ENCODE measurements around the gene METRNL.
"Not testable (repeated sequence)": the region's sequence is repeated elsewhere in the genome, so short reads cannot be mapped to it uniquely, and the experiment has no call there.

Gene METRNL

DNA sequence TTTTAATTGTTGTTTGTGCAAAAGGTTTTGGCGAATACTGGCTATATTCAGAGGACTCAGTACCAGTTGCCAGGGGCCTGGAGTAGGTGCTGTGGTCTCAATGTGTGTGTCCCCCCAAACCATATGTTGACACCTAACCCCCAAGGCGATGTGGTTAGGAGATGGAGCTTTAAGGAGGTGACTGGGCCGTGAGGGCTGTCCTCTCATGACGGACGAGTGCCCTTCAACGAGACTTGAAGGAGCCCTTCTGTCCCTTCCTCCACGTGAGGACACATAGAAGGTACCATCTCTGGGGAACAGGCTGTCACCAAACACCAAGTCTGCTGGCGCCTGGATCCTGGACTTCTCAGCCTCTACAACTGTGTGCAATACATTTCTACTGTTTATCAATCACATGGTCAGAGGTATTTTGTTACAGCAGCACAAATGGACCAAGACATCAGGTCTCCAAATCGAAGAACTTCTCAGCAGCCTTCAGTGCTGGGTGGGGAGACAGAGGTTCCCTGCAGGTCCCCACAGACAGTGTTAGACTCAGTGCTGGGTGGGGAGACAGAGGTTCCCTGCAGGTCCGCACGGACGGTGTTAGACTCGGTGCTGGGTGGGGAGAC lies 24.8 kb upstream of the METRNL start:
- no peaks in the 10 kb centered on the region for H3K36me3 ChIP-seq
- DNase-seq, result no peak
- H3K27ac ChIP-seq, result no peak overlapping the region
- no peaks in the 10 kb centered on the region for H3K9me3 ChIP-seq (ENCODE audit: severe bottlenecking)
- TF ChIP-seq, protein P1, sequence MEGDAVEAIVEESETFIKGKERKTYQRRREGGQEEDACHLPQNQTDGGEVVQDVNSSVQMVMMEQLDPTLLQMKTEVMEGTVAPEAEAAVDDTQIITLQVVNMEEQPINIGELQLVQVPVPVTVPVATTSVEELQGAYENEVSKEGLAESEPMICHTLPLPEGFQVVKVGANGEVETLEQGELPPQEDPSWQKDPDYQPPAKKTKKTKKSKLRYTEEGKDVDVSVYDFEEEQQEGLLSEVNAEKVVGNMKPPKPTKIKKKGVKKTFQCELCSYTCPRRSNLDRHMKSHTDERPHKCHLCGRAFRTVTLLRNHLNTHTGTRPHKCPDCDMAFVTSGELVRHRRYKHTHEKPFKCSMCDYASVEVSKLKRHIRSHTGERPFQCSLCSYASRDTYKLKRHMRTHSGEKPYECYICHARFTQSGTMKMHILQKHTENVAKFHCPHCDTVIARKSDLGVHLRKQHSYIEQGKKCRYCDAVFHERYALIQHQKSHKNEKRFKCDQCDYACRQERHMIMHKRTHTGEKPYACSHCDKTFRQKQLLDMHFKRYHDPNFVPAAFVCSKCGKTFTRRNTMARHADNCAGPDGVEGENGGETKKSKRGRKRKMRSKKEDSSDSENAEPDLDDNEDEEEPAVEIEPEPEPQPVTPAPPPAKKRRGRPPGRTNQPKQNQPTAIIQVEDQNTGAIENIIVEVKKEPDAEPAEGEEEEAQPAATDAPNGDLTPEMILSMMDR (IDR thresholded peaks at IDR 0.05; ENCODE audit: low read depth, low read length), result no peak
- no peak overlapping the region for H3K4me3 ChIP-seq (ENCODE audit: low read depth, low read length)
- no peaks in the 10 kb centered on the region for H3K27me3 ChIP-seq (ENCODE audit: insufficient read depth, low read depth, severe bottlenecking)

DNA sequence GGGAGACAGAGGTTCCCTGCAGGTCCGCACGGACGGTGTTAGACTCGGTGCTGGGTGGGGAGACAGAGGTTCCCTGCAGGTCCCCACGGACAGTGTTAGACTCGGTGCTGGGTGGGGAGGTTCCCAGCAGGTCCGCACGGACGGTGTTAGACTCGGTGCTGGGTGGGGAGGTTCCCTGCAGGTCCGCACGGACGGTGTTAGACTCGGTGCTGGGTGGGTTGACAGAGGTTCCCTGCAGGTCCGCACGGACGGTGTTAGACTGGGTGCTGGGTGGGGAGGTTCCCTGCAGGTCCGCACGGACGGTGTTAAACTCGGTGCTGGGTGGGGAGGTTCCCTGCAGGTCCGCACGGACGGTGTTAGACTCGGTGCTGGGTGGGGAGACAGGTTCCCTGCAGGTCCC lies 24.2 kb upstream of the METRNL start:
- H3K9me3 ChIP-seq (ENCODE audit: severe bottlenecking); DNase-seq; H3K4me3 ChIP-seq (ENCODE audit: low read depth, low read length); H3K27ac ChIP-seq; H3K27me3 ChIP-seq (ENCODE audit: insufficient read depth, low read depth, severe bottlenecking); H3K36me3 ChIP-seq: not testable (repeated sequence)

DNA sequence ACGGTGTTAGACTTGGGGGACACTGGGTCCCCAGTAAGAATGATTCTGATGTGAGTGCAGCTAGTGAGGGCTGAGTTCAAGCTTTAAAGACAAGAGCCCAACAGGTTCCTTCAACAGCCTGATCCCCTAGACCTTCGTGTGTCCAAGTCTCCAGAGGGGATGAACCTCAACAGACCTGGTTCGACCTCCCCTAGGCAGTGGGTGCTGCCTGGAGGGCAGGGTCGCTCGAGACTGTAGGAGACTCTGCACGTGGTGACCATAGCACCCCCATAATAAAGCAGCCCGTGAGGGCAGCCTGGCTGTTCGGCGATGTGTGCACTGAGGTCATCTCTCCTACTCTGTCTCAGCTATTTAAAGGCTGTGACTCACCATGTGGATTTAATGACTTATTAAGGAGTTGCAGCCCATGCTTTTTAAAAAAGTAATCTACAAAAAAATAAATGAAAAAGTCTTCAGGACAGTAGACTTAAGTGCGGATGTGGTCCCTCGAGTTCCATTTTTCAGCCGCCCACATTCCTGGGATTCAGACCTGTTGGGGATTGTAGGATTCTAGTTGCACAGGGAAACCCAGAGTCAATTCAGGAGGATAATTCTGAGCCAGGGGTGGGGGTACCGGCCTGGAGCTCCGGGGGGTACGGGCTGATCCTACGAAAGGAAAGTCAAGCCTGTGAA lies 23.4 kb upstream of the METRNL start:
- Histone ChIP-seq H3K36me3 (no peaks in the 10 kb centered on the region), H3K27ac (no peak overlapping the region), H3K9me3 (ENCODE audit: severe bottlenecking) (peaks cover 2% of the 10 kb centered on the region), H3K27me3 (ENCODE audit: insufficient read depth, low read depth, severe bottlenecking) (no peaks in the 10 kb centered on the region), H3K4me3 (ENCODE audit: low read depth, low read length) (no peak overlapping the region)
- peak; percentile 11 for DNase-seq
- TF ChIP-seq, protein P1 (IDR thresholded peaks at IDR 0.05; ENCODE audit: low read depth, low read length), result no peak

DNA sequence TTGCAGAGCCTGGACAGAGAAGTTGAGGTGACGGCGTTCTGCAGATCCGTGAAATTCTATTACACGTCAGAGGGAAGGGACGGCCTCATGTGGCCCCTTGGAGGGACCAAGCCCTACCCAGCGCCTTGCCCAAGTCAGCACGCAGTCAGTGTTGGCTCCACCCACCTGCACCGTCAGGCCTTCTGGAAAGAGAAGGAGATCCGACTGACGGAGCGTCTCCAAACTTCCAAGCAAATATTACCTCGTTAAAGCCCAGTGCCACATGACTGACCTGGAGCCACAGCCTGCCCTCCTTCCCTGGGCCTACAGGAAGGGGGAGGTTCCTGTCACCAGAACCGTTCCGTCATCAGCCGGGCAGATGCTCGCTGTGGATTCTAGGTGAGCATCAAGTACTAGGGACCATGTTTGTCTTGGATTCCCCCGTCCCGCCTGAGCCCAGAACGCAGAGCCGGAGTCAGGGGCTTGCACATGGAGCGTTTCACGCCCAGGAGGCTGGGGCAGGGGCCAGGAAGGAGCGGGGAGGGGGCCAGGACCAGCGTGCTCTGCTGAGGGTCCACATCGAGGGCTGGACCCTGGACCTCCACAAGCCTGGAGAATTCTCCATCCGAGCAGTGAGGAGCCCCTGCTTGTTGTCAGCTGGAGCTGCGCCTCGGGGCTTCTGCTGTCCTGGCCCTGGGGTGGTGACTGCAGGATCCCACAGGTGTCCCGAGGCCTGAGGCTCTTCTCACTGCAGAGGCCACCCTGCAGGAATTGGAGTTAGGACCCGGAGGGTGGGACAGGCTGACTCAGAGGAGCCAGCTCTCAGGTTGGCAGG lies 22.6 kb upstream of the METRNL start:
- Histone ChIP-seq H3K36me3 (no peaks in the 10 kb centered on the region), H3K4me3 (ENCODE audit: low read depth, low read length) (no peak overlapping the region), H3K27ac (no peak overlapping the region), H3K27me3 (ENCODE audit: insufficient read depth, low read depth, severe bottlenecking) (no peaks in the 10 kb centered on the region), H3K9me3 (ENCODE audit: severe bottlenecking) (peaks cover 2% of the 10 kb centered on the region)
- TF ChIP-seq, protein P1 (IDR thresholded peaks at IDR 0.05; ENCODE audit: low read depth, low read length), result no peak
- DNase-seq, result peak; percentile 10

DNA sequence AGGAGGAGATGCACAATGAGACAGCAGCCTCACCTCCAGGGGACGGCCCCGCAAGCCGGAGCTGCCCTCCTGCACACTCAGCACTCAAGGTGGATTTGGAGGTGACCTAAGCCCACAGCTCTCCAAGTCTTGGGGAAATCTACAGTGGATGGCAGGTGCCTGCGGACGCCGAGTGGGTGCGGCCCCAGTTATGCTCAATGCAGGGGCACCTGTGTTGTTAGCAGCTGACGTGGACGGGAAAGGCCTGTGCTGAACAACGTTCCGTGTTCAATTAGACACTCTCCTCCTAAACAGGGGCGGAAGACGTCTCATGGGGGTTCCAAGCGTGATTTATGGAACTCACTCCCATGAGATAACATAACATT lies 22.0 kb upstream of the METRNL start:
- H3K27me3 ChIP-seq (ENCODE audit: insufficient read depth, low read depth, severe bottlenecking), result no peaks in the 10 kb centered on the region
- TF ChIP-seq, protein P1 (IDR thresholded peaks at IDR 0.05; ENCODE audit: low read depth, low read length), result no peak
- DNase-seq, result peak; percentile 7
- no peak overlapping the region for H3K27ac ChIP-seq
- H3K36me3 ChIP-seq, result no peaks in the 10 kb centered on the region
- no peak overlapping the region for H3K4me3 ChIP-seq (ENCODE audit: low read depth, low read length)
- peaks cover 2% of the 10 kb centered on the region for H3K9me3 ChIP-seq (ENCODE audit: severe bottlenecking)

DNA sequence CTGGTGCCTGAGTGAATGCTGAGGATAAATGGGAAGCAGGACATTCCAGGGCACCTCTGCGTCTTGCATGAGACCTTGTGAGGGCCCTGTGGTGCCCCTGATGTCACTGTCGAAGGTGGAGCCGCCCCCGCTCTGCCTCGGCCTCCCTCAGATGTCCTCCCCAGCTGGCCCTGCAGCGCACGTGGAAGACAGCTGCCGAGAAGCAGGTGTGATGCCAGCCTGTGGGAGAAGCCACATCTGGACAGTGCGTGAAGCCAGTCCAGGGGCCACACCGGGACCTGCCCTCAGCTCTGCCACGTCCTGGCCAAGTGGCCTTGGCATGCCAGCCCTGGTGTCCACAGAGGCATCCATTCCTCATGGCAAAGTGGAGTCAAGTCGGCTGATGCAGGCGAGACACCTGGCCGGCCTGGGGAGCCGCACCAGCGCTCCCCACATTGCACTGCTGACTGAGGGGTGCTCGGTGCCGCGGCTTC lies 21.6 kb upstream of the METRNL start:
- Histone ChIP-seq H3K36me3 (no peaks in the 10 kb centered on the region), H3K4me3 (ENCODE audit: low read depth, low read length) (no peak overlapping the region), H3K27ac (no peak overlapping the region), H3K9me3 (ENCODE audit: severe bottlenecking) (peaks cover 2% of the 10 kb centered on the region), H3K27me3 (ENCODE audit: insufficient read depth, low read depth, severe bottlenecking) (no peaks in the 10 kb centered on the region)
- peak; percentile 9 for DNase-seq
- TF ChIP-seq, protein P1 (IDR thresholded peaks at IDR 0.05; ENCODE audit: low read depth, low read length), result no peak
